ENCODE measurements around the gene EMX2.

DNA sequence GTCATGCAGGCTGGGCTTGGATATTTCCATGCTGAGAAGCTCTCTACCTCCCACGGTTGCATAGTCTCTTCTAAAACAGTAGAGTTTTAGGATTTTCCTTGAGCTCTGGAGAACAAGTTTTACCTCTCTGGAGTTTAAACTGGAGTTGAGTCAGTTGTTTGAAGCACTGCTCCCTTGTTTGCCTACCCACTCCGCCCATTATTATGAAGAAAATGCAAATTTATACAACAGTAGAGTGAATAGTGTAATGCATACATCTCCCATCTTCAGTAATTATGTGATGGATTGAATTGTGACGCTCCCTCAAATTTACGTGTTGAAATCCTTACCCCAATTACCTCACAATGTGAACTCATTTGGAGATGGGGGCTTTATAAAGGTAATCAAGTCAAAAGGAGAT lies 17.2 kb downstream of the EMX2 start:
- TF ChIP-seq, protein P1, sequence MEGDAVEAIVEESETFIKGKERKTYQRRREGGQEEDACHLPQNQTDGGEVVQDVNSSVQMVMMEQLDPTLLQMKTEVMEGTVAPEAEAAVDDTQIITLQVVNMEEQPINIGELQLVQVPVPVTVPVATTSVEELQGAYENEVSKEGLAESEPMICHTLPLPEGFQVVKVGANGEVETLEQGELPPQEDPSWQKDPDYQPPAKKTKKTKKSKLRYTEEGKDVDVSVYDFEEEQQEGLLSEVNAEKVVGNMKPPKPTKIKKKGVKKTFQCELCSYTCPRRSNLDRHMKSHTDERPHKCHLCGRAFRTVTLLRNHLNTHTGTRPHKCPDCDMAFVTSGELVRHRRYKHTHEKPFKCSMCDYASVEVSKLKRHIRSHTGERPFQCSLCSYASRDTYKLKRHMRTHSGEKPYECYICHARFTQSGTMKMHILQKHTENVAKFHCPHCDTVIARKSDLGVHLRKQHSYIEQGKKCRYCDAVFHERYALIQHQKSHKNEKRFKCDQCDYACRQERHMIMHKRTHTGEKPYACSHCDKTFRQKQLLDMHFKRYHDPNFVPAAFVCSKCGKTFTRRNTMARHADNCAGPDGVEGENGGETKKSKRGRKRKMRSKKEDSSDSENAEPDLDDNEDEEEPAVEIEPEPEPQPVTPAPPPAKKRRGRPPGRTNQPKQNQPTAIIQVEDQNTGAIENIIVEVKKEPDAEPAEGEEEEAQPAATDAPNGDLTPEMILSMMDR (IDR thresholded peaks at IDR 0.05; ENCODE audit: insufficient read depth, low read length, poor library complexity, severe bottlenecking): no peak
- TF ChIP-seq EZH2phosphoT487 (conservative IDR thresholded peaks at IDR 0.05; ENCODE audit: low read length): no peak
